CD4-positive, alpha-beta memory T cell (primary cell): ENCODE data around the gene RASL12. TPM values are rescaled to one million over a fixed set of nuclear protein-coding genes. Genes with fewer than 3 reads are reported as not detected.
"Not testable (repeated sequence)": the region's sequence is repeated elsewhere in the genome, so short reads cannot be mapped to it uniquely, and the experiment has no call there.

Experiments
- CTCF ChIA-PET: fragments of 350-600 bp; sonication (Branson Sonifier 250); formaldehyde crosslinking; loops from one replicate; lab custom pipeline; 2021; ENCODE audit warnings: inconsistent platforms; ENCODE audit not compliant: partially characterized antibody; lab: Charles Lee
- POLR2A ChIA-PET: fragments of 350-600 bp; sonication (Branson Sonifier 250); formaldehyde crosslinking; loops from one replicate; lab custom pipeline; 2021; ENCODE audit not compliant: partially characterized antibody; lab: Charles Lee
- DNase-seq, 5 donors: peaks; one replicate each; pipeline versions ENCODE4 v3.0.0 to v3.0.0-alpha.2; 2020 to 2022; ENCODE audit warnings: mixed read lengths in 1 of 5
- H3K27ac ChIP-seq: one replicate; pipeline ENCODE4 v1.7.0; 2013; ENCODE audit warnings: low read depth, low read length
- H3K27me3 ChIP-seq: 2 replicates; pipeline ENCODE4 v1.7.0; 2013; ENCODE audit warnings: mild to moderate bottlenecking, low read length, moderate library complexity; ENCODE audit not compliant: insufficient read depth
- H3K36me3 ChIP-seq: 2 replicates; pipeline ENCODE4 v1.7.0; 2013; ENCODE audit warnings: mild to moderate bottlenecking, low read length, moderate library complexity; ENCODE audit not compliant: insufficient read depth
- H3K4me1 ChIP-seq: 2 replicates; pipeline ENCODE4 v1.7.0; 2013; ENCODE audit warnings: mild to moderate bottlenecking, low read length, moderate library complexity; ENCODE audit not compliant: insufficient read depth
- H3K4me3 ChIP-seq, 2 donors: one replicate each; pipeline ENCODE4 v1.7.0; 2013; ENCODE audit warnings: low read length in 2 of 2, mild to moderate bottlenecking in 1 of 2
- H3K9me3 ChIP-seq, 2 donors: one replicate each; pipeline ENCODE4 v1.7.0; 2013; ENCODE audit warnings: low read length in 2 of 2, control low read depth in 1 of 2; ENCODE audit not compliant: control insufficient read depth in 1 of 2
- H3K27ac Mint-ChIP-seq, 7 donors: one replicate each; pipeline ENCODE4 v1.8.0; 2020 to 2021; ENCODE audit warnings: mixed read lengths in 7 of 7, mild to moderate bottlenecking in 6 of 7, inconsistent platforms in 3 of 7, moderate library complexity in 3 of 7
- H3K27me3 Mint-ChIP-seq, 2 donors: one replicate each; pipeline ENCODE4 v1.8.0; 2020 to 2021; ENCODE audit warnings: mixed read lengths in 2 of 2
- H3K36me3 Mint-ChIP-seq, 2 donors: one replicate each; pipeline ENCODE4 v1.8.0; 2020 to 2021; ENCODE audit warnings: mixed read lengths in 2 of 2, inconsistent platforms in 1 of 2, mild to moderate bottlenecking in 1 of 2
- H3K4me1 Mint-ChIP-seq, 4 donors: one replicate each; pipeline ENCODE4 v1.8.0; 2020 to 2021; ENCODE audit warnings: mixed read lengths in 4 of 4, mild to moderate bottlenecking in 1 of 4
- H3K4me3 Mint-ChIP-seq, 8 donors: one replicate each; pipeline ENCODE4 v1.8.0; 2020 to 2021; ENCODE audit warnings: mixed read lengths in 8 of 8, mild to moderate bottlenecking in 7 of 8, moderate library complexity in 6 of 8, inconsistent platforms in 3 of 8
- H3K9me3 Mint-ChIP-seq, 8 donors: one replicate each; pipeline ENCODE4 v1.8.0; 2020 to 2021; ENCODE audit warnings: mixed read lengths in 8 of 8, mild to moderate bottlenecking in 5 of 8, inconsistent platforms in 3 of 8, moderate library complexity in 1 of 8
- intact Hi-C: fragments of 100-400 bp; cut with micrococcal nuclease; formaldehyde crosslinking; loops from one replicate; pipeline ENCODE4 v1.15.1; 2023
- polyA plus RNA-seq, 2 donors: library from polyadenylated mRNA; unstranded; fragments of 300-500 nt; fragmentation: Illumina TruSeq; gene quantifications; one replicate each; pipeline ENCODE4 v1.2.3, GENCODE V29; 2021
- total RNA-seq, 2 experiments: library from RNA; stranded (reverse); gene quantifications; one replicate each; pipeline ENCODE4 v1.2.3, GENCODE V29; 2021

RASL12 gene
- total and polyA plus RNA-seq, 4 experiments from 2014 or later, result not detected

DNA sequence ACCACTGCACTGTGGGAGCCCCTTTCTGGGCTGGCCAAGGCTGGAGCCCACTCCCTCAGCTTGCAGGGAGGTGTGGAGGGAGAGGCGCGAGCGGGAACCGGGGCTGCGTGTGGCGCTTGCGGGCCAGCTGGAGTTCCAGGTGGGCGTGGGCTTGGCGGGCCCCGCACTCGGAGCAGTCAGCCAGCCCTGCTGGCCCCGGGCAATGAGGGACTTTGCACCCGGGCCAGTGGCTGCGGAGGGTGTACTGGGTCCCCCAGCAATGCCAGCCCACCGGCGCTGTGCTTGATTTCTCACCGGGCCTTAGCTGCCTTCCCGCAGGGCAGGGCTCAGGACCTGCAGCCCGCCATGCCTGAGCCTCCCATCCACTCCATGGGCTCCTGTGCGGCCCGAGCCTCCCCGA, 7.2 kb upstream of the RASL12 start:
- H3K36me3 Mint-ChIP-seq, H3K4me1 Mint-ChIP-seq, POLR2A ChIA-PET, H3K4me3 Mint-ChIP-seq, H3K4me1 ChIP-seq, DNase-seq, H3K4me3 ChIP-seq, H3K9me3 ChIP-seq, intact Hi-C loops, H3K27me3 ChIP-seq, H3K27ac Mint-ChIP-seq, H3K9me3 Mint-ChIP-seq, H3K27ac ChIP-seq, H3K36me3 ChIP-seq: not testable (repeated sequence)
- CTCF ChIA-PET, result interaction anchor here (1.0 to 1.7 kb wide), 2 partner anchors 41 to 343 kb away, joined by 3 read pairs; no protein-coding TSS in a partner anchor
- peaks cover 7 to 24% of the 10 kb centered on the region in 2 donors for H3K27me3 Mint-ChIP-seq

DNA sequence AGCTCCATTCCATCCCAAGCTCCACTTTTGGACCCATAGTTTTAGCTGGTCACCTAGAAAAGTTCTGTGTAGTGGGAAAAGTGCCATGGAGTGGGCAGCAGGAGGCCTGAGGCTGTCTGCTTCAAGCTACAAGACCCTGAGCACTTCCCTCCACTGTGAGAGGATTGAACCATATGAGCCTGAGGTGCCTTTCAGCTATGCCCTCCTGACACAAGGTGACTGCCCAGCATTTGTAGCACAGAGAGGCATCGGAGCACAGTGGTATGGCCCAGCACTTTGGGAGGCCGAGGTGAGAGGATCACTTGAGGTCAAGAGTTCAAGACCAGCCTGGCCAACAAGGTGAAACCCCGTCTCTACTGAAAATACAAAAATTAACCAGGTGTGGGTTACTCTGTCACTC, 4.8 kb upstream of the RASL12 start:
- Histone ChIP-seq H3K4me1 (no peaks in the 10 kb centered on the region), H3K36me3 (no peaks in the 10 kb centered on the region), H3K27ac (no peak overlapping the region), H3K9me3 (no peaks in the 10 kb centered on the region), H3K27me3 (no peaks in the 10 kb centered on the region), H3K4me3 (no peak overlapping the region)
- intact Hi-C loops, result no loop called here
- H3K27ac Mint-ChIP-seq, result no peak overlapping the region
- H3K4me3 Mint-ChIP-seq, result no peak overlapping the region
- peaks cover under 1 to 5% (median 2%) of the 10 kb centered on the region in 4 donors for H3K4me1 Mint-ChIP-seq
- H3K36me3 Mint-ChIP-seq, result no peaks in the 10 kb centered on the region
- CTCF ChIA-PET, result interaction anchor here (1.1 to 1.3 kb wide), 2 partner anchors 9 to 24 kb away, joined by 3 read pairs; no protein-coding TSS in a partner anchor
- no peak for DNase-seq
- POLR2A ChIA-PET, result no interaction called here
- H3K9me3 Mint-ChIP-seq, result no peaks in the 10 kb centered on the region
- peaks cover 2 to 20% of the 10 kb centered on the region in 2 donors for H3K27me3 Mint-ChIP-seq

DNA sequence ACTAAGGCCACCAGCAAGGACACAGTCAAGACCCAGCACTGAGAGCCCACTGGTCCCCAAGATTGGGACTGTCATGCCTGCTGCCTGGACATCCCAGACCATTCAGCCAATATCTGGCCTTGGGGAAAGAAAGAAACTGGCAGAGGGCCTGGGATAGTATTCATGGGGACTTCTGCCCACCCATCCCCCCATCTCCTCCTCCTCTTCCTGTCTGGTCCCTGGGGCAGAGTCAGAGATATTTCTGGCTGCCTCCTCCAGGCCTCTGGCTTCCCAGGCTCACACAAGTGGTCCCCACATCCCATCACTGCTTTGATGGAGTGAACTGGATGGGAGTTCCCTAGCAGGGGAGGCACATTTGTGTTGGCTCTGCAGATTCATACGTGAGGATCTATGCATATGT, 4.2 kb upstream of the RASL12 start:
- no peaks in the 10 kb centered on the region for H3K36me3 Mint-ChIP-seq
- no peak for DNase-seq

DNA sequence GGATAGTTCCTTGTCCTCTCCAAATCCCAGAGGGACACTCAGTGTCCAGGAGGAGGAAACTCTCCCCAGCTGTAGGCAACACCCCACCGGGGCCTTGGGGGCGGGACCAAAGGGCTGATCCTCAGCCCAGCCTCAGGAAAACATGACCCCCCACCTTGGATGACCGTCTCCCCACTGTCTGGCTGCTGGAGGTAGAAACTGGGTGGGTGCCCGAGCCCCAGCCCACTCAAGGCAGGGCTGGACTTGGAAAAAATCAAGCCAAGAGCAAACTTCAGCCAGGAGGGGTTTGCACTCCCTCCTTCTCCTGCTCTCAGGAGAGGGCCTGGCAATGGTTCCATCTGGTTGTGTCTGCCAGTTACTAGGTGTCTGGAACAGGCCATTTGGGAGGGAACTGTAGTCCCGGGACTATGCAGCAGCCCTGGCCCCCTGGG, 3.6 kb upstream of the RASL12 start:
- Mint-ChIP-seq H3K4me1 (peaks cover 0 to 10% (median 4%) of the 10 kb centered on the region in 4 donors), H3K9me3 (no peaks in the 10 kb centered on the region), H3K36me3 (no peaks in the 10 kb centered on the region), H3K27me3 (peaks cover 12 to 26% of the 10 kb centered on the region in 2 donors), H3K27ac (no peak overlapping the region), H3K4me3 (no peak overlapping the region)
- no peak for DNase-seq
- Histone ChIP-seq H3K36me3 (no peaks in the 10 kb centered on the region), H3K9me3 (no peaks in the 10 kb centered on the region), H3K4me1 (no peaks in the 10 kb centered on the region), H3K27ac (no peak overlapping the region), H3K27me3 (no peaks in the 10 kb centered on the region), H3K4me3 (no peak overlapping the region)
- intact Hi-C loops, result no loop called here
- ChIA-PET CTCF (no interaction called here), POLR2A (no interaction called here)

More for the DNA sequence above, 4.2 kb upstream of the RASL12 start:
- ChIA-PET POLR2A (no interaction called here), CTCF (interaction anchor here (1.1 to 1.3 kb wide), 2 partner anchors 8 to 24 kb away, joined by 3 read pairs; no protein-coding TSS in a partner anchor)
- Histone ChIP-seq H3K9me3 (no peaks in the 10 kb centered on the region), H3K27me3 (no peaks in the 10 kb centered on the region), H3K4me1 (no peaks in the 10 kb centered on the region), H3K27ac (no peak overlapping the region), H3K4me3 (no peak overlapping the region), H3K36me3 (no peaks in the 10 kb centered on the region)
- no peak overlapping the region for H3K4me3 Mint-ChIP-seq
- H3K4me1 Mint-ChIP-seq, result peaks cover 0 to 9% (median 5%) of the 10 kb centered on the region in 4 donors
- no peaks in the 10 kb centered on the region for H3K9me3 Mint-ChIP-seq
- H3K27me3 Mint-ChIP-seq, result peaks cover 6 to 23% of the 10 kb centered on the region in 2 donors
- intact Hi-C loops, result no loop called here
- no peak overlapping the region for H3K27ac Mint-ChIP-seq

DNA sequence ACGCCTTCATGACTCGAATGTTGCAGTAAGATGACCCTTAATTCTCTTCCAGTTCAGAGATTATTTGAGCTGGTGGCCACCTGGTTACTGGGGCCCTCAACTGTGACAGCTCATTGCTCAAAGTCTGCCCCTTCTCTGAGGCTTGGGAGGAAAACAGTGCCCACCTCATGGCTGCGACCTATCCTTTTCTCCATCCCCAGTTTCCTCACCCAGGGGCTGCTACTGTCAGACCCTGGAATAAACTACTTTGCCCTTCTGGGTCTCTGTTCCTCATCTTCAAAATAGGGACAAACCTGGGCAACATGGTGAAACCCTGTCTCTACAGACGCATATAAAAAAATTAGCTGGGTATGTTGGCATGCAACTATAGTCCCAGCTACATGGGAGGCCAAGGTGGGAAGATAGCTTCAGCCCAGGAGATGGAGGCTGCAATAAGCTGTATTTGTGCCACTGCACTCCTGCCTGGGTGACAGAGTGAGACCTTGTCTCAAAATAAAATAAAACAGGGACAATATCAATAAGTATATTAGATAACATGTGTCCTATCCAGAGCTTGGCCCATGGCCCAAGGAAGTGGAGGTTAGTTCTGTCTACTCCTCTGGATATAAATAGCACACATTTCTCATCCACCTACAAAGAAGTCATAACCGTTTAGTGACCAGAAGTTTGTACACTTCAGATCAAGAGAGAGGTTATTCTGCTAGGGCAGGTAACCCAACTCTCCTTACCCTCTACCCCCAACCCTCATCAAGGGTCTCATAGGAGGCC, 2.2 kb upstream of the RASL12 start:
- no peaks in the 10 kb centered on the region for H3K4me1 ChIP-seq
- Mint-ChIP-seq H3K36me3 (no peaks in the 10 kb centered on the region), H3K4me3 (no peak overlapping the region), H3K27ac (no peak overlapping the region), H3K4me1 (peaks cover 0 to 10% (median 4%) of the 10 kb centered on the region in 4 donors), H3K27me3 (peaks cover 21 to 27% of the 10 kb centered on the region in 2 donors), H3K9me3 (no peaks in the 10 kb centered on the region)
- intact Hi-C loops, result no loop called here
- no peak overlapping the region for H3K27ac ChIP-seq
- ChIA-PET CTCF (interaction anchor here (0.7 to 1.5 kb wide), 5 partner anchors 11 to 343 kb away, joined by 3 to 5 read pairs (median 3); no protein-coding TSS in a partner anchor), POLR2A (no interaction called here)
- peaks cover 9% of the 10 kb centered on the region for H3K27me3 ChIP-seq
- no peak overlapping the region for H3K4me3 ChIP-seq
- no peaks in the 10 kb centered on the region for H3K9me3 ChIP-seq
- DNase-seq, result no peak
- H3K36me3 ChIP-seq, result no peaks in the 10 kb centered on the region

DNA sequence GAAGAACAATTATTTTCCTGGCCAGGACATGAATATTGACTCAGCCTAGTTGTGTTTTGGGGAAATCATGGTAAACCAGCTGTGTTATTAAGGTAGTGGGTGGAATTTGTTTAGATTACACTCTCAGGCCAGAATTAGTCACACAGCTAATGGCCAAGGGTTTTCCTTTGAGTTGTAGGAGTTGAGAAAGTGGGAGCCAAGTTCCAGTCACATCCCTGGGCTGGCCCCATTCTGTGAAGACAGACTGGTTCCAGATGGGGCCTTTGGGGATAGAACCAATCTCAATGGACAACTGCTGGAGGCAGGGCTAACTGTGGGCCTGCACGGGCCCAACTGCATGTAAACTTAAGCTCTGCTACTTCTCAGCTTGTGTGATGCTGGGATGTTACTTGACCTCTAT, 1.4 kb upstream of the RASL12 start:
- Histone ChIP-seq H3K27me3 (peaks cover 10% of the 10 kb centered on the region), H3K4me1 (no peaks in the 10 kb centered on the region), H3K36me3 (no peaks in the 10 kb centered on the region), H3K4me3 (no peak overlapping the region), H3K27ac (no peak overlapping the region), H3K9me3 (no peaks in the 10 kb centered on the region)
- CTCF ChIA-PET, result interaction anchor here (1.2 to 1.5 kb wide), 3 partner anchors 12 to 342 kb away, joined by 3 to 5 read pairs (median 3); no protein-coding TSS in a partner anchor
- intact Hi-C loops, result no loop called here
- Mint-ChIP-seq H3K4me3 (no peak overlapping the region), H3K27ac (no peak overlapping the region), H3K9me3 (no peaks in the 10 kb centered on the region), H3K27me3 (peaks cover 21 to 27% of the 10 kb centered on the region in 2 donors), H3K4me1 (peaks cover 0 to 10% (median 4%) of the 10 kb centered on the region in 4 donors), H3K36me3 (no peaks in the 10 kb centered on the region)
- POLR2A ChIA-PET, result no interaction called here
- DNase-seq, result no peak

DNA sequence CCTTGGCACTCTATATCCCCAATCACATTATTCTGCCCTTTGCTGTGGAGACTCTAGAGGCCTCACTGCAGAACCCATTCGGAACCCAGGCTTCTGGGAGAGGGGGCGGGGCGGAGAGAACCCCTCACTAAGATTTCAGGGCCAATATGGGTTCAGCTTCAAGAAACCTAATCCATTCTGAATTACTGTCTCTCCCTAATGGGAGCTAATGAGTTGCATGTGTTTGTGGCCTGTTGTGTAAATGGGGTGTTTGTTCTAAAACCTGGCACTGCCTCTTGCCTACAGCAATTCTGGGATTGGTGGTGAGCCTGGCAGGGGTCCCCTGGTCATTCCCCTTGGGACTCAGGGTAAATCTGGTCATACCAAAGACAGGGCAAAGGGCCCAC, 605 bp upstream of the RASL12 start:
- DNase-seq, result no peak
- H3K4me3 Mint-ChIP-seq, result peak overlapping the region in 5 of 8 donors; percentile 26 to 57 (median 34)
- H3K27ac ChIP-seq, result no peak overlapping the region
- H3K4me1 ChIP-seq, result no peaks in the 10 kb centered on the region
- H3K4me1 Mint-ChIP-seq, result peaks cover 0 to 10% (median 4%) of the 10 kb centered on the region in 4 donors
- H3K27me3 ChIP-seq, result peaks cover 10% of the 10 kb centered on the region
- H3K4me3 ChIP-seq, result no peak overlapping the region
- H3K36me3 ChIP-seq, result no peaks in the 10 kb centered on the region
- peaks cover 21 to 28% of the 10 kb centered on the region in 2 donors for H3K27me3 Mint-ChIP-seq
- H3K27ac Mint-ChIP-seq, result no peak overlapping the region
- H3K9me3 ChIP-seq, result no peaks in the 10 kb centered on the region
- H3K36me3 Mint-ChIP-seq, result no peaks in the 10 kb centered on the region
- ChIA-PET POLR2A (no interaction called here), CTCF (interaction anchor here (1.2 kb wide), 1 partner anchor 341 kb away, joined by 3 read pairs; no protein-coding TSS in a partner anchor)
- H3K9me3 Mint-ChIP-seq, result no peaks in the 10 kb centered on the region
- intact Hi-C loops, result no loop called here
